OCI-LY1 (cell line): ENCODE data around the gene SMOC2.

Experiments used
- CTCF ChIP-seq: fragments of 200-600 bp; sonication (generic), shearing (Covaris generic); IDR thresholded peaks from 2 replicates; pipeline ENCODE4 v1.5.1; 2017; ENCODE audit warnings: mild to moderate bottlenecking, antibody characterized with exemption, low read length, moderate library complexity, mixed read lengths
- EZH2 ChIP-seq: fragments of 200-600 bp; sonication (generic), shearing (Covaris generic); IDR thresholded peaks from 2 replicates; pipeline ENCODE4 v1.8.0; 2017; ENCODE audit warnings: borderline replicate concordance, mixed run types, mild to moderate bottlenecking, antibody characterized with exemption, low read length, moderate library complexity, mixed read lengths

- TF ChIP-seq CTCF = no peak
- TF ChIP-seq EZH2 = no peak
Observed at GRCh38 chr6:168428052-168428826, 12.7 kb upstream of the SMOC2 start.
